Suprapubic skin (tissue), 4 donors: Measurements from ENCODE around the gene WWC2.

Source experiments
- CTCF ChIP-seq, 2 donors: fragments of 200-600 bp in 1 of 2; fragments of 450-650 bp in 1 of 2; sonication (generic) in 1 of 2; IDR thresholded peaks; one replicate each; pipeline ENCODE4 v1.5.1; 2016 to 2019; ENCODE audit warnings: antibody characterized with exemption in 2 of 2, mild to moderate bottlenecking in 1 of 2, moderate library complexity in 1 of 2
- EP300 ChIP-seq: sonication (generic); formaldehyde crosslinking; IDR thresholded peaks from one replicate; pipeline ENCODE4 v1.6.1; 2017; ENCODE audit warnings: antibody characterized with exemption
- POLR2A ChIP-seq, 2 donors: fragments of 450-650 bp; IDR thresholded peaks; one replicate each; pipeline ENCODE4 v1.6.1; 2017; ENCODE audit warnings: antibody characterized with exemption in 2 of 2, mild to moderate bottlenecking in 2 of 2, moderate library complexity in 2 of 2
- POLR2AphosphoS5 ChIP-seq, 3 donors: sonication (generic); formaldehyde crosslinking; IDR thresholded peaks; one replicate each; pipeline ENCODE4 v1.6.1; 2017; ENCODE audit warnings: antibody characterized with exemption in 3 of 3

- TF ChIP-seq CTCF (IDR thresholded peaks at IDR 0.05) (no peak), POLR2AphosphoS5 (IDR thresholded peaks at IDR 0.05) (no peak), POLR2A (IDR thresholded peaks at IDR 0.05) (no peak), EP300 (no peak)
These were observed 3.9 kb upstream of the WWC2 start for GRCh38 chr4:183095199-183095512.
